IMR-90 (cell line): ENCODE results near the gene CNPPD1. TPM values are rescaled to one million over a fixed set of nuclear protein-coding genes. Genes with fewer than 3 reads are reported as not detected.

Source experiments
- ATAC-seq: fragments of 200-7000 bp; cut with Tn5 transposase; 2 replicates; pipeline ENCODE4 v1.9.1; 2020; ENCODE audit warnings: low read depth, mild to moderate bottlenecking, moderate library complexity
- BruUV-seq: library from RNA; stranded (reverse); fragments of 400-500 nt; replicated peaks from 2 replicates; lab custom pipeline; 2021; lab: Mats Ljungman, UMichigan
- CTCF ChIA-PET: fragments of 300-600 bp; formaldehyde crosslinking; extraction: SDS; loops from one replicate; lab custom pipeline; 2021; ENCODE audit warnings: antibody characterized with exemption; lab: Yijun Ruan, JAX
- POLR2A ChIA-PET: fragments of 300-600 bp; sonication (Branson Sonifier 250); formaldehyde crosslinking; loops from one replicate; lab custom pipeline; 2022; ENCODE audit warnings: antibody characterized with exemption; ENCODE audit not compliant: unreplicated experiment; lab: Charles Lee
- DNase-seq: peaks from one replicate; pipeline ENCODE4 v3.0.0; 2013
- H2AFZ ChIP-seq: replicated peaks from 2 replicates; pipeline ENCODE3; 2013; ENCODE audit warnings: low read length, mild to moderate bottlenecking; ENCODE audit not compliant: poor library complexity
- H2AK5ac ChIP-seq: 2 replicates; pipeline ENCODE4 v1.6.1; 2013; ENCODE audit warnings: low read depth, low read length, inconsistent platforms
- H2AK9ac ChIP-seq: replicated peaks from 2 replicates; pipeline ENCODE3; 2013; ENCODE audit warnings: mild to moderate bottlenecking, low read depth, low read length, moderate library complexity; ENCODE audit not compliant: poor library complexity
- H2BK120ac ChIP-seq: 2 replicates; pipeline ENCODE4 v1.6.1; 2013; ENCODE audit warnings: low read depth, low read length, inconsistent platforms
- H2BK15ac ChIP-seq: 3 replicates; pipeline ENCODE4 v1.6.1; 2013; ENCODE audit warnings: low read depth, low read length, inconsistent platforms
- H2BK20ac ChIP-seq: 2 replicates; pipeline ENCODE4 v1.6.1; 2013; ENCODE audit warnings: low read depth, mild to moderate bottlenecking, inconsistent platforms, low read length, moderate library complexity
- H2BK5ac ChIP-seq: 2 replicates; pipeline ENCODE4 v1.6.1; 2013; ENCODE audit warnings: mild to moderate bottlenecking, low read depth, low read length, inconsistent platforms; ENCODE audit not compliant: poor library complexity, severe bottlenecking
- H3K14ac ChIP-seq: replicated peaks from 2 replicates; pipeline ENCODE4 v1.6.1; 2013; ENCODE audit warnings: low read depth, low read length, inconsistent platforms
- H3K18ac ChIP-seq: 2 replicates; pipeline ENCODE4 v1.6.1; 2013; ENCODE audit warnings: low read depth, low read length, control low read depth
- H3K23ac ChIP-seq: 2 replicates; pipeline ENCODE4 v1.6.1; 2013; ENCODE audit warnings: low read depth, low read length, inconsistent platforms
- H3K27ac ChIP-seq: 2 replicates; pipeline ENCODE4 v1.5.1; 2013; ENCODE audit warnings: mild to moderate bottlenecking, control low read depth, low read length; ENCODE audit not compliant: insufficient read depth
- H3K27me3 ChIP-seq: 2 replicates; pipeline ENCODE4 v1.6.1; 2013; ENCODE audit warnings: low read length; ENCODE audit not compliant: control insufficient read depth, insufficient read depth
- H3K36me3 ChIP-seq: 2 replicates; pipeline ENCODE4 v1.6.1; 2013; ENCODE audit warnings: low read length, mixed read lengths; ENCODE audit not compliant: control insufficient read depth, insufficient read depth
- H3K4ac ChIP-seq: 2 replicates; pipeline ENCODE4 v1.6.1; 2013; ENCODE audit warnings: low read depth, low read length, inconsistent platforms
- H3K4me1 ChIP-seq: 2 replicates; pipeline ENCODE4 v1.6.1; 2013; ENCODE audit warnings: low read length, mixed read lengths; ENCODE audit not compliant: control insufficient read depth, insufficient read depth
- H3K4me2 ChIP-seq: 2 replicates; pipeline ENCODE4 v1.6.1; 2013; ENCODE audit warnings: low read depth, mild to moderate bottlenecking, control low read depth, low read length, moderate library complexity
- H3K4me3 ChIP-seq: 2 replicates; pipeline ENCODE4 v1.5.1; 2013; ENCODE audit warnings: low read depth, mild to moderate bottlenecking, control low read depth, low read length, moderate library complexity; ENCODE audit not compliant: insufficient read depth
- H3K56ac ChIP-seq: 2 replicates; pipeline ENCODE4 v1.6.1; 2013; ENCODE audit warnings: low read length, inconsistent platforms; ENCODE audit not compliant: insufficient read depth; ENCODE audit errors: extremely low read depth
- H3K79me1 ChIP-seq, 2 experiments: 2 replicates each; pipeline ENCODE4 v1.6.1; 2013; ENCODE audit warnings: low read length in 2 of 2, inconsistent platforms in 1 of 2, low read depth in 1 of 2
- H3K9ac ChIP-seq: 2 replicates; pipeline ENCODE4 v1.6.1; 2013; ENCODE audit warnings: low read depth, low read length, control low read depth
- H3K9me1 ChIP-seq: 2 replicates; pipeline ENCODE4 v1.6.1; 2013; ENCODE audit warnings: low read length, inconsistent platforms; ENCODE audit not compliant: insufficient read depth
- H3K9me3 ChIP-seq: 2 replicates; pipeline ENCODE4 v1.6.1; 2013; ENCODE audit warnings: low read length; ENCODE audit not compliant: control insufficient read depth, insufficient read depth
- H4K20me1 ChIP-seq: 2 replicates; pipeline ENCODE4 v1.6.1; 2013; ENCODE audit warnings: low read length, inconsistent platforms; ENCODE audit not compliant: insufficient read depth
- H4K5ac ChIP-seq: 2 replicates; pipeline ENCODE4 v1.6.1; 2013; ENCODE audit warnings: mild to moderate bottlenecking, low read depth, low read length, control low read depth
- H4K8ac ChIP-seq, 2 experiments: 2 replicates each; pipeline ENCODE4 v1.6.1; 2013; ENCODE audit warnings: low read depth in 2 of 2, low read length in 2 of 2, control low read depth in 1 of 2, inconsistent platforms in 1 of 2
- H4K91ac ChIP-seq: 2 replicates; pipeline ENCODE4 v1.6.1; 2013; ENCODE audit warnings: low read depth, low read length, inconsistent platforms; ENCODE audit not compliant: insufficient read depth
- CTCF ChIP-seq: conservative IDR thresholded peaks from 2 replicates; pipeline ENCODE4 v1.5.1; 2012; ENCODE audit warnings: mild to moderate bottlenecking, low read depth, low read length, improper control_type of control experiment
- NFE2L2 ChIP-seq: fragments of 150-350 bp; IDR thresholded peaks from 2 replicates; pipeline ENCODE4 v1.6.1; 2016; ENCODE audit warnings: low read depth, mild to moderate bottlenecking, low read length
- RAD21 ChIP-seq: IDR thresholded peaks from 2 replicates; pipeline ENCODE4 v1.6.1; 2012; ENCODE audit warnings: low read length, improper control_type of control experiment
- SMC3 ChIP-seq: fragments of 150-350 bp; IDR thresholded peaks from 2 replicates; pipeline ENCODE4 v1.6.1; 2016; ENCODE audit warnings: low read depth, mild to moderate bottlenecking, antibody characterized with exemption, low read length, moderate library complexity
- WGBS, 2 experiments: methylation state at CpG; one replicate each; pipeline versions ENCODE4 v1.1.5 to v1.1.7; 2013; ENCODE audit warnings: missing lambda C conversion rate in 2 of 2; ENCODE audit not compliant: insufficient read length in 1 of 2; ENCODE audit errors: extremely low coverage in 2 of 2; 5-methylcytosine and 5-hydroxymethylcytosine counted together
- dilution Hi-C: fragments of 300-500 bp; cut with HindIII; formaldehyde crosslinking; loops from one replicate; pipeline ENCODE4 v1.14.3; 2018; ENCODE audit warnings: low sequenced_read_pairs; ENCODE audit not compliant: unreplicated experiment
- in situ Hi-C: fragments of 300-500 bp; cut with MboI; formaldehyde crosslinking; loops from 3 replicates; pipeline ENCODE4 v1.14.3; 2019; ENCODE audit warnings: low sequenced_read_pairs, inconsistent platforms, mixed read lengths
- intact Hi-C: fragments of 100-400 bp; cut with micrococcal nuclease; formaldehyde crosslinking; loops from 2 replicates; pipeline ENCODE4 v1.10.0; 2022
- polyA plus RNA-seq, 3 experiments: library from polyadenylated mRNA; depleted of rRNA; stranded (reverse); fragments of >200 nt; gene quantifications; 2 replicates each; pipeline ENCODE4 v1.2.3, GENCODE V29; 2012; ENCODE audit warnings: low replicate concordance in 1 of 3
- total RNA-seq: library from RNA; depleted of rRNA; stranded (reverse); fragments of >200 nt; gene quantifications from 2 replicates; pipeline ENCODE4 v1.2.3, GENCODE V29; 2012

The CNPPD1 gene
- total and polyA plus RNA-seq, 2 of the 4 experiments (the other 2 are of a cell fraction): 11.1 to 29.2 TPM

- TF ChIP-seq RAD21 (no peak), NFE2L2 (no peak)
These were observed 51.4 kb downstream of the CNPPD1 start (continued) for GRCh38 chr2:219125225-219125885.

GRCh38 chr2:219124381-219125110 lies 52.2 kb downstream of the CNPPD1 start:
- H2AK5ac ChIP-seq: peak overlapping the region; percentile 41; the same call in 1 of the 2 replicates
- no peak overlapping the region for H2AK9ac ChIP-seq
- no peak overlapping the region for H3K18ac ChIP-seq
- peaks cover 9% of the 10 kb centered on the region for H3K9me1 ChIP-seq
- no peak overlapping the region for H3K4me3 ChIP-seq
- ChIA-PET CTCF (interaction anchor here (0.5 to 1.1 kb wide), 2 partner anchors 30 to 184 kb away, joined by 4 to 8 read pairs; no protein-coding TSS in a partner anchor), POLR2A (no interaction called here)
- no peak overlapping the region for H4K5ac ChIP-seq
- in situ Hi-C loops (no loop called here), dilution Hi-C loops (no loop called here), intact Hi-C loops (loop anchor here (2.0 kb wide), 1 partner anchor 30 kb away; no protein-coding TSS in a partner anchor)
- 68% methylated on average over 3 of the region's 4 CpGs; no CpG with 5 or more reads in 1 of the 2 experiments for WGBS, 2 experiments
- H3K4me1 ChIP-seq: peaks cover 12% of the 10 kb centered on the region
- DNase-seq: peak; percentile 64
- H2BK15ac ChIP-seq: peak overlapping the region; percentile 7; the same call in 1 of the 3 replicates
- no peaks in the 10 kb centered on the region; a peak in 1 of 4 replicates for H3K79me1 ChIP-seq
- H3K9ac ChIP-seq: no peak overlapping the region
- ATAC-seq: peak; percentile 24
- H2AFZ ChIP-seq: no peak overlapping the region
- no peak overlapping the region; the same call in 1 of the 2 replicates for H3K4me2 ChIP-seq
- H3K36me3 ChIP-seq: no peaks in the 10 kb centered on the region
- H2BK120ac ChIP-seq: no peak overlapping the region
- peak overlapping the region; percentile 4 for H2BK5ac ChIP-seq
- H2BK20ac ChIP-seq: no peak overlapping the region
- no TSS peak for BruUV-seq
- H3K14ac ChIP-seq: no peak overlapping the region
- H3K23ac ChIP-seq: no peak overlapping the region
- no peaks in the 10 kb centered on the region for H3K27me3 ChIP-seq
- no peak overlapping the region for H4K91ac ChIP-seq
- no peaks in the 10 kb centered on the region; the same call in 1 of the 2 replicates for H4K20me1 ChIP-seq
- peak overlapping the region; percentile 2; the same call in 1 of the 2 replicates for H3K4ac ChIP-seq
- no peak for TF ChIP-seq RAD21
- no peak for TF ChIP-seq CTCF
- TF ChIP-seq SMC3: no peak
- no peak overlapping the region for H4K8ac ChIP-seq
- H3K27ac ChIP-seq: no peak overlapping the region
- H3K56ac ChIP-seq: no peak overlapping the region
- H3K9me3 ChIP-seq: no peaks in the 10 kb centered on the region
